GM21576 (cell line): Measurements from ENCODE around the gene POLR2F.

Experiments
- ATAC-seq: cut with Tn5 transposase; IDR thresholded peaks from one replicate; pipeline ENCODE4 v1.9.1; 2021; ENCODE audit warnings: mild to moderate bottlenecking, moderate library complexity; ENCODE audit not compliant: unreplicated experiment

The POLR2F gene

DNA sequence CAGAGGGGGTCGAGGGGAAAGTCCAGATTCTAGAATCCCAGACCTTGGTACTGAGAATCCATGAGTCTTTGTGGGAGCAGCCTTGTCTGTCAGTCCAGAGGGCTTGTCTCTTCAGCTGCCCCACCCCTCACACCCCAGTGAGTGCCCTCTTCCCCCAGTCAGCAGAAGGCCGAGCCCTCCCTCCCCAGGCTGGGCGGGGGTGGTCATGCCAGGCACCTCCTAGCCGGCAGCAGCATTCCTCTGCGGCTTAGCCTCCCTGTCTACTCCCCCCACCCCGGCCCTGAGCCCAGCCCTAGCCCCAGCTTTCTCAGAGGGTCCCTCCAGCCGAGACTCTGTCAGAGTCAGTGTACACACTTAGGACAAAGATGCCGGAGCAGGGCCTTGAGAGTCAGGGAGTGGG, 26.3 kb downstream of the POLR2F start:
- ATAC-seq = no peak

DNA sequence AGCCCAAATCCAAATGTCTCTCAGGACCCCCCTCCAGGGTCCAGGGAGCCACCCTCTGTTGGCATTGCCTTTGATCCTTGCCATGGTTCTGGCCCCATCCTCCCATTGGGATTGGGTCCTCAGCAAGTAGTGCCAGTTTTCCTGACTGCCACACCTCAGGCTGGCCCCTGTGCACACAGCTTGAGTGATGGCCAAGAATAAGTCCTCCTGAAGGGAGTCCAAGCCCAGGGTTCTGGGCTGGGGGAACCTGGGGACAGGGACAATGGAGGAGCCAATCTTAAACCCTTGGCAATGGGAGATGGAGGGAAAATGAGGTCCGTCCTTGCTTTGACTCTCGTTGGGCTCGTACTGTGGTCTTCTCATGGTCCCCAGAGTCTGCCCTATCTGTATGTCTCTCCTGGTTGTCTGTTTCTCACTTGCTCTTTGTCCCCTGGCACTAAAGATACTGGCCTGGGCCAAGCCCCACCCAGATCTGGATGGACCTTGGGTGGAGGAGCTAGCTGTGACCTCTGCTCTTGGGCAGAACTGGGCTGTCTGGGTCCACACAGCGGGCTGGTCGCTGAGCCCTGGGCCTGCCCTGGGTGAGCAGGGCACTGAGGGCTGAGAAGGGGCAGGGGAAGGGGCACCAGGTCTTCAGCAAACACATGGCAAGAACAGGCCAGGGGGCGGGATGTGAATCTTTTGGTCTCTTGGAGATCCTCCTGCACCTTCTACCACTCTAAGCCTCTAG, 27.9 kb downstream of the POLR2F start:
- ATAC-seq = no peak

DNA sequence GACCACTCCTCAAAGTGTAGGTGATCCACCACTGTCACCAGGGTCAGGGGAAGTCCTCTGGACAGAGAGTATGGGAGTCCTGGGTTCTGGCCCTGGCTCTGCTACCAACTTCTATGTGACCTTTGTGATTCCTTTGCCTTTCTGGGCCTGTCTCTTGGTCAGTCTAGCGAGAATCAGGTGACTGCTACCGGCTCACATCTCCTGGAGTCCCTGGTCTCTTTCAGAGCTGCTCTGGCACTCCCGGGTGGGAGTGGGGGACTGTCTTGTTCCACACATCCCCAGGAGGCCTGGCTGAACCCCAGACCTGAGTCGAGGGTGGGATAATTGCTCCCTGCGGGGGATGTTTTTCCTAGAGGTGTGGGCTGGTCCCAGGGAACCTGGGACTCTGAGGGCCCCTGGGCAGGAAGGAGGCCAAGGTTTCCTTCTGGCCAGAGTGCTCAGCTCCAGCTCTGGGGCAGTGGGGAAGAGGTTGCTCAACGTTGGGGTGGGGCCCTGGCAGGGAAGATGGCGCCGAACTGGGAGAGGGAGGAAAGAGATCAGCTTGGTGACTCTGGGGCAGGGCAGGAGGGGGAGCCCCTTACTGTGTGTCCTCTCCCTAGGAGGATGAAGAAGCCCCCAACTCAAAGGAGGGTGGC, 28.8 kb downstream of the POLR2F start:
- ATAC-seq = no peak

DNA sequence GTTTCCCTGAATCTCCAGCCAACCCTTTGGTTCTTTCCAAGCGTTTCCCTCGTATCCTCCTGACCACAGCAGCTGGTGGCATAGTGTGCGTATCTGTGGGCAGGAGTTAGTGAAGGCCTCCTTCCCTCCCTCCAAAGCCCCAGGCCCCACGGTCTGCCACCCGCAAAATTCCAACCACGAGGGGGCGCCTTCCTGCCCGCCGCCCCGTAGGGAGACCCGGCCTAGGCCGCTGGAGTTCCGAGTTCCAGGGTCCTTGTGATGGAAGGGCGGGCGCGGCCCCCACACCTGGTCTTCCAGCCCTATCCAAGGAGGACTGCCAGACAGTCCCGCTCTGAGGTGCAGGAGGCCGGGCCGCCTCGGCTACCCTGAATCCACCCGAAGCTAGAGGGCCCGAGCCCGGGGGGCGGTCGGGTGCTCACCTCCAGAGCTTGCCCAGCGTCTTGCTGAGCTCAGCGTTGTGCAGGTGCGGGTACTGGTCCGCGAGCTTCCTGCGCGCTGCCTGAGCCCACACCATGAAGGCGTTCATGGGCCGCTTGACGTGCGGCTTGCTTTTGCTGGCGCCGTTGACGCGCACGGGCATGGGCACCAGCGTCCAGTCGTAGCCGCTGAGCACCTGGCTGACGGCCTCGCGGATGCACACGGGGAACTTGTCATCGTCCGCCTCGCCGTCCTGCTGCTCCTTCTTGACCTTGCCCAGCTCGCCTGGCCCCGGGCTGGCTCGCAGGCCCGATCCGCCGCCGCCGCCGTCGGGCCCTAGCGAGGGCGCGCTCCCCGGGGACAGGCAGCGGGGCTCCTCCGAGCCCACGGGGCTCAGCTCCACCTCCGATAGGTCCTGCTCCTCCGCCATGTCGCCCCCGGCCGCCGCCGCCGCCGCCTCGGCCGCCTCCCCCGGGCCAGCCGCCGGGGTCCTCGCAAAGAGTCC, 29.7 kb downstream of the POLR2F start:
- ATAC-seq = no peak

DNA sequence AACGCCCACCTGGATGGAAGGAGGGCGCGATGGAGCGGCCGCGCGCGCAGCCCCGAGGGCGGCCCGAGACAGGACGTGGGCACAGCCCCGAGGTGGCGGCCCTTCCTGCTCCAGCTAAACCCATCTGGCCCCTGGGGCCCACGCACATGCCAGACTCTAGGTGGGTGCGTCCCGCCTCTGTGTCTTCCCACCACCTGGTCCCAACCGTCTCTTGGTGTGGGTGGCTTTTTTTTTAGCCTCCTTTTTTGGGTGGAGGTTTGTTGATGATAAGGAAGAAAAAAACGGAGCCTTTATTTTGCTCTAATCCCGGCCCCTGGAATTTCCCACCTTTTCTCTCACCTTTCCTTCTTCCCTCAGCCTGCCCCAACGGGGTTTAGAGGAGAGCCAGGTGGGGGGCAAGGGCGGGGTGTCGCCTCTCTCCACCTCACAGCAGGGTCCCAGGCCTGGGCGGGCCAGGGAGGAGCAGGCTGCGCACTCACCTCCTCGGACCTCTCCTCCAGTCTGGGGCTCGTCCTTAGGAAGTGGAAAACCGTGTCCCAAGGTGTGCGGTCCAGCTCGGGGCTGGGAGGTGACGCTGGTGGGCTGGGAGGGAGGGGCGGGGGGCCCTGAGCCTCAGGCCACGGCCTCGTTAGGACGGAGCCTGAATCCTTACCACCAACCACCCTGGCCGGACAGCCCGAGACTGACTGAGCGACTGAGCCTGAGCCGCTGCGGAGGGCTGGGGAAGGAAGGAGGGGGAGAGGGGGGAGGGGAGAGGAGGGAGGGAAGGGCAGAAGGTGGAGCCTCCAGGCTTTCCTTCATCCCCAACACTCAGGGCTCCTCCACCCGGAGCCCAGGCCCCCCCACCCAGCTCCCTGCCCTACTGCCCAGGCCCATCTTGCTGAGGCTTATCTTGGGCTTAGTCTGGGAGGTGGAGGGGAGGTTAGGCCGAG, 30.6 kb downstream of the POLR2F start, which contains the start of gene SOX10:
Gene SOX10, minus strand, starts transcription at position 696 of the 932 bp plus-strand sequence. CDS start 771 bp downstream, outside the sequence.
- ATAC-seq = no peak

DNA sequence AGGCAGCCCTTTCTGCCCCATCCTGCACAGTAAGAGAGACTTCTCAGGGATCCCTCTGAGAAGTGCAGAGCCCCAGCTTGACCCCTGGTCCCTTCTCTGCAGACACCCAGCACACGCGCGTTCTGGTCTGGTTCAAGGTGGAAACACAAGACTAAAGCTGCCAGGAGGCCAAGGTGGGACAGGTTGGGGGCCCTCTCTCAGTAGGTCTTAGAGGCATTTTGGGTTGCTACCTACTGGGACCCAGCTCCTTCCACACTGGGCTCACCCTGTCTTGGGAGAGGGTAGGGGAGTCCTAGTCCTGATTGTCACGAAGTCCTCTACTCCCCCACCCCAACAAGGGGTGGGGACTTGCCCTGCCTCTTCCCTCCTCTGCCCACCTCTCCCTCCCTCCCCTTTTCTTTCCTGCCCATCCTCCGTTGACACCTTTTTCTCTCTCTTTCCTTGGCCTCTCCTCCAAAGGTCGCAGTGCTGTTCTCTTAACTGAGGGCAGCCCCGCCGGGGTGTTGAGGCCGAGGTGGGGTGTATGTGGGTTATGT, 31.6 kb downstream of the POLR2F start:
- ATAC-seq = no peak

DNA sequence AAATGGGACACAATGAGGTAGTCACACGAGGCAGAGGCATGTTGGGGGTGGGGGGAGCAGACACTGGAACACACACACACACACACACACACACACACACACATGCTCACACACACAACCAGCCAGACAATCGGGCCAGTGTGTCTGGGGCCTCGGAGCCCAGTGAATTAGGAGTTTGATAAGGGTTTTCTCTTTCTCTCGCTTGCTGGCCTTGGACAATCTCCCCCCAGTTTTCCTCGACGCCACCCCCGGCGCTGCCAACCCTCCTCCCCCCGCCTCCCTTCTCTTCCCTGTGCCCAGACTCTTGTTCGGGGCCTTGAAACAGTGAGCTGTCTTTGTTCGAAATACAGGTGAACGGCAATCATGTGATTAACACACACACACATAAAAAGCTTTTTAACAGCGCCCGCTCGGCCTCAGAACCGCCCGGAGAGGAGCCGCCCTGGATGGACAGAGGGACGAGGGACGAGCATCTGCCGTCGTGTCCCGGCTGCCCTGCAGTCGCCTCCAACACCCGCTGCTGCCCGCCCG, 32.3 kb downstream of the POLR2F start:
- no peak for ATAC-seq

DNA sequence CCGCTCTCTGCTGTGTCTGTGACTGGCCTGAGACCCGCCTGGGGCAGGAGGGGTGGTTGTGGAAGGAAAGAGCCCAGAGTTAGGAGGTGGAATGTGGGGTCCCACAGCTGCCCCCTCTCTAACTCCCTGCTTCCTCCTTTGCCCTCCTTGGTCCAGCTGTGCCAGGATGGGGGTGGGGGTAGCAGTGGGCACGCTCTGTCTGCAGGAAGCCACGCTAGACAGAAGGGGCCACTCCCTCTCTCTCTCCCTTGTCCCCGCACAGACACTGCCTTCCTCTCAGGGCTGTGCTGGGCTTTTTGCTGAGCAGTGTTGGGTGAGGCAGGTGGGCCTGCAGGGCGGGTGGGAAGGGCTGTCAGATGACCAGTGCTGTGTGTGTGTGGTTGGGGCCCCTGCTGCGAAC, 32.9 kb downstream of the POLR2F start:
- no peak for ATAC-seq

DNA sequence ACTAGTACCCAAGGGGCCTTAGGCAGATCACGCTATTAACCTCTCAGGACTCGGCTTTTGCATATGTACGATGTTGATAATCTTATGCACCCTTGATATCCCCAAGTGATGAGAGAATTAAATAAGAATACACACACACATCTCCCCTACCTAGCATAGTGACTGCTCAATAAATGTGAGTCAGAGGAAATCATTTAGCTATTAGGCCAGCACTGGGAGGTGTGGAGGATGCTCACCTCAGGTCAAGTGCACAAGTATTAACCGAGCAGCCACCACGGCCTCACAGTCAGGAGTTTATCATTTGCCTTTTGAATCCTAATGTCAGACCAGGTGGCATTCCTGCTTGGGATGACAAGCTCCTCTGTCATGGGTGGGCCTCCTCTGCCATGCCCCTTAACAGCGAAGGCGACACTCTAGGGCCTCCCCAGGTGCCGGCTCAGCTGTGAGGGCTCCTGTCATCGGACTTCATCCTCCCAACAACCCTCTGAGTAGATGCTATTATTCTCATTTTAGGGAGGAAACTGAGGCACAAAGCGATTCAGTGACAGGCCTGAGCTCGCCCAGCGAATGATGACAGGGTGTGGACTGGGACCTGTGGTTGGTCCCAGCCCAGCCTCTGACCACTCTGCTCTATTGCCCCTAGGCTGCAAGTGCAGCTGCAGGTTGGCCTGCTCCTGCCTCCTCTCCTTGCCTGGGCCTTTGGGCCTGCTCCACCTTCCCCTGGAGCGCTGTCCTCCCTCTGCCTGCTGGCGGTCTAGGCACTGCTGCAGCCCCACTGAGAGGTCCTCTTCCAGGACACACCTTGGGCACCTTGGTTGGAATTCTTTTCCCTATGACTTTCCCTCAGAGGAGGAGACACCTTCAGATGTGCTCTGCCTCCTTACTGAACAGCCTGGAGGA, 35.9 kb downstream of the POLR2F start:
- ATAC-seq = no peak

DNA sequence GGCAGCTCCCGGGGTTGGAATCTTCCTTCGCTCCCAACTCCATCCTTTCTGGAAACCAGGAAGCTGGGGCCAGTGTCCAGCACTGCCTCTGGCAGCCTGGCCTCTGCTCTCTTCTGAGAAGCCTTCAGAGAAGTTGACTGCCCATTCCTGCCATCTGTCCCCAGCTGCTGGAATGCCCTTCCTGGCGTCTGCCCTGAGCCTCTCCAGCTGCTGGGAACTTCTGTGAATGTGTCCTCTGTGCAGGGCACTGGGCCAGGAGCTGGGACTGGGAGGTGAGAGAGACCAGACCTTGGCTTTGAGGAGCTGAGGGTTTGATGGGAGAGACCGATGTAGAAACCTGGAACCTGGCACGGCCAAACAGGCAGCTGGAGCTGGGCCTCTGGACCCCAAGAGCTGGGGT, 36.8 kb downstream of the POLR2F start:
- no peak for ATAC-seq

DNA sequence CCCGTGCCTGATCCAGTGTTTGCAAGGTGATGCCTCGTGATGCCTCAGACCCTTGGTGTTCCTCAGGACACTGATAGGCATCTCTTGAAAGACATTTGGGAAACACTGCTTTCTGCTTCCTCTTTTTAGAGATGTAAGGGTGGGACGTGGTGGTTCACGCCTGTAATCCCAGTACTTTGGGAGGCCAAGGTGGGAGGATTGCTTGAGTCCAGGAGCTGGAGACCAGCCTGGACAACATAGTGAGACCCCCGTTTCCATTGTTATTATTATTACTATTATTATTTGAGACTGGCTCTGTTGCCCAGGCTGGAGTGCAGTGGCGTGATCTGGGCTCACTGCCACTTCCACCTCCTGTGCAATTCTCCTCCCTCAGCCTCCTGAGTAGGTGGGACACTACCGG, 37.4 kb downstream of the POLR2F start:
- no peak for ATAC-seq

DNA sequence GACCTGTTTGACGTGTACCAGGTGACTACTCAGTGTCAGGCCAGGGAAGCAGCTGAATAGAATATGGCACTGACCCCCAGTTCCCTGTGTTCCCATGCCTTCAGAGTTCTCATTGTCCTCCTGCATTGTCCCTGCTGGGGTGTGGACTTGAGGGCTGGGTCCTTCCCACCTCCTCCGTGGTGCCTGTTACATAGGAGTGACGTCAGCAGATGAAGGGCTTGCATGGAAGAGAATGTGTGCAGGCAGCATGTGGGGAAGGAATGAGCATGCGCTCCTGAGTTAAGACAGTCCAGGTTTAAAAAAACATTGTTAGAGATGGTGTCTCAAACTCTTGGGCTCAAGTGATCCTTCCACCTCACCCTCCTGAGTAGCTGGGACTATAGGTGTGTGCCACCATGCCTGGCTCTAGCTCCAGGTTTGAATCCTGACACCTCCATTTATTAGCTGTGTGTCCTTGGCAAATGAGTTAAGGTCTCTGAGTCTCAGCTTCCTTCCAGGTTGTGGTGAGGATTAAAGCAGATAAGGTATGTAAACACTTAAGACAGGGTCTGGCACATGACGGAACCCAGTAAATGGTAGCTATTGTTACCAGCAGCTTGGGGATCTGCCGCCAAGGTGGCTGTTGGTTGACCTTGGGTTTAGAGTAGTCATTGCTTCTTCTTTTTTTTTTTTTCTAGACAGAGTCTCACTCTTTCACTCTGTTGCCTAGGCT, 38.4 kb downstream of the POLR2F start:
- no peak for ATAC-seq

DNA sequence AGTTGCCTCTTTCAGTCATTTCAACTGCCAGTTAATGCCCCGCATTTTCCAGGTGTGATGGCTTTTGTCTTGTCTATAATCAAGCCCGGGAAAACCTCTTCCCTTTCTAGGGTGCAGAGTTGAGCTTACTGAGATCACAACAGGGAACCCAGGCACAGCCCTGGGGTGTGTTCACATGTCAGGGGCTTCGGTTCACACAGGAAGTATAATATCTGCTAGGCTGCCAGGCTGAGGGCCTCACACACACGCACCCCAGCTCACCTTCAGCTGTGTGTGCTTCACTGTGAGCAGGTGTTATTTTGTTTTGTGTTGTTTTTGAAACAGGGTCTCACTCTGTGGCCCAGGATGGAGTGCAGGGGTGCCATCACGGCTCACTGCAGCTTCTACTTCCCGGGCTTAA, 40.5 kb downstream of the POLR2F start:
- ATAC-seq = no peak

DNA sequence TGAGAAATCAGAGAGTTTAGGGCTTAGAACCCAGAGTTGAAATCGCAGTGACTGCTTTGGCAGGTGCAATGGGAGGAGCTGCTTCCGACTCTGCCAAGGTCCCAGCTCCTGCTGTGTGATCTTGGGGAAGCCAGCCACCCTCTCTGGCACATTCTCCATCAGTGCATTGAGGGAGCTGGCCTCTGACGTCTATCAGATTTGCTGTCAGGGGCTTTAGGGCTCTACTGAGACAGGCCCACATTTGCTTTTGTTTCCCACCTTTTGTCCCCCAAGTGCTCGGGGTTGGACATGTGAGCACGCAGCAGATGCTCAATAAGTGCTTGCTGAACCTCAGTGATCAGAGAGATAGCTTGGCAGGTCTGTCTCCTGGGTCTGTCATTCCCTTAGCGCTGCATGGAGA, 41.5 kb downstream of the POLR2F start:
- no peak for ATAC-seq

DNA sequence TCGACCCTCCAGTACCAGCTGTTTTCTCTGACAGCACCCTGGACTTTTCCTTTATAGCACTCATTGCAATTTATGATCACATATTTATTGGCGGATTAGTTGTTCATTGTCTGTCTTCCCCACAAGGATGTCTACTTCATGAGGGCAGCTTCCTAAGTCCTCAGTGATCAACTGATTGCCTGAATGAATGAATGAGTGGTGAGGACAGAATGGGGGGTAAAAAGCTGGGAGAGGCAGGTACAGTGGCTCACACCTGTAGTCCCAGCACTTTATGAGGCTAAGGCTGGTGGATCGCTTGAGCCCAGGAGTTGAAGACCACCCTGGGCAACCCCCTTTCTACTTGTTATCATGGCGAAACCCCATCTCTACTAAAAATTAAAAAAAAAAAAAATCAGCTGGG, 42.0 kb downstream of the POLR2F start:
- no peak for ATAC-seq

DNA sequence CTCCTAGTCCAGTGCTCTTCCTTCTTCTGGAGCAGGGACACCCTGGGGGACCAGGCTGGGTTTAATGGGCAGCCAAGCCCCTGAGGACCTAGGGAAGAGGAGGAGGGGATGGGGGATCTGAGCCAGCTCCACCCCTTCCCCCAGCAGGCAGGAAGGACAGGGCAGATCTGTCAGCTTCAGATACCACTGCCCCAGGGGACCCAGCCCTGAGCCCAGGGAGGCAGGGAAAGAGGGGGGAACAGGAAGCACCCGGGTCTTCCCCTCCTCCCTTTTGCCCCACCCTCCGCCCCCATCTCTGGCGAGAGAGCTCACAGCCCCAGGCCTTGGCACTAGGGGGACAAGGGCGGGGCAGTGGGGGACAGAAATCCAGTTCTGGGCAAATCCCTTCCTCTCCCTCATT, 42.6 kb downstream of the POLR2F start:
- ATAC-seq = no peak

DNA sequence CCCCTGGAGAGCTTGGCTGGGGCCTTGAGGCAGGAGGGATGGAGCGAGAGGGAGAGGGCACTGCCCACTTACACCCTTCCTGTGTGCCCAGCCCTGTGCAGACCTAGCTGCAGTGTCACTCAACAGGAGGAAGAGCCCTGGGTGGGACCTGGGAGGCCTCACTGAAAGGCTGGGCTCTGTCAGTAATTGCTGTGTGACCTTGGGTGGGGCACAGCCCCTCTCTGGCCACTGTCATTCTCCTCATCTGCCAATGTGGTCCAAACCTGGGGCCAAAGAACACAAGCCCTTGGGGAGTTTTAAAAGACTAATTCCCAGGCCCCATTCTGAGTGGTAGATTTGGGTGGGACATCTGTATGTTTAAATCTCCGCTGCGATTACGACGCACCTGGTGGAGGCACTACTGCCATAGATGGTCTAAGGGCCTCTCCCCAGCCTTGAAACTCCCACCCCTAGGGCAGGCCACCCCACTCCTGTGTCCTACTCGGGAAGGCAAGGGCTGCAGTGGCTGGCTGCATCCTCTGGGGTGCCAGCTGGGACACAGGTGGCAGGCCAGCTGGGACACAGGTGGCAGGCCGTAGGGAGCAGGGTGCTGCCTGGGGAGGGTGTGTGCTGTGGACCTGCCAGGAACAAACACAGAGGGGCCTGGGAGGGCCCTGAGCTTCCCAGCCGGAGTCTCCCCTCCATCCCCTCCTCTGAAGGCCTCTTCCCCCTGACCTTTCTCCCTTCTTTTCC, 43.2 kb downstream of the POLR2F start:
- no peak for ATAC-seq

DNA sequence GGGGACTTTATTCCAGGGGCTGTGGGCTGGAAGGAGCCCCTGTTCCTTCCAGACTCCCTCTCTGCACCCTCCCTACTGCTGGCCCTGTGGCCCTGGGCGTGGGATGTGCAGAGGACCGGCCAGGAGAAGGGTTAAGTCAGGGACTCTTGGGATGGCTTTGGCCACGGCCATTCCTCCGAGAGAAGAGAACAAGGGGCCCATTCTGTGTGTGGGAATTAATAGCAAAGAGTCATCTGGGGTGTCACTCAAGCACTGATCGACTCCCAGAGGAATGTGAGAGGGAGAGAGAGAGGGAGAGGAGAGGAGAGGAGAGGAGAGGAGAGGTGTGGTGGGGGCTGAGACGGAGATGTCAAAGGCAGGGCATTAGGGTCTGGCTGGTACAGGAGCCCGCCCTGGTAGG, 45.0 kb downstream of the POLR2F start:
- ATAC-seq = no peak
